GM18873 (cell line): Measurements from ENCODE around the gene EIF4B.

Experiments
- ATAC-seq: cut with Tn5 transposase; IDR thresholded peaks from one replicate; pipeline ENCODE4 v1.9.1; 2021; ENCODE audit warnings: mild to moderate bottlenecking, moderate library complexity, moderate number of reproducible peaks; ENCODE audit not compliant: unreplicated experiment, low FRiP score

Gene EIF4B

GRCh38 chr12:53044052-53044581, 37.9 kb downstream of the EIF4B start:
- ATAC-seq: no peak

- no peak for ATAC-seq
Observed at GRCh38 chr12:53044896-53045695, 38.8 kb downstream of the EIF4B start.

- ATAC-seq: no peak
Observed at GRCh38 chr12:53045696-53046045, 39.4 kb downstream of the EIF4B start.

GRCh38 chr12:53046655-53047220, 40.5 kb downstream of the EIF4B start:
- ATAC-seq: no peak

- no peak for ATAC-seq
Observed at GRCh38 chr12:53047221-53048032, 41.2 kb downstream of the EIF4B start.

DNA sequence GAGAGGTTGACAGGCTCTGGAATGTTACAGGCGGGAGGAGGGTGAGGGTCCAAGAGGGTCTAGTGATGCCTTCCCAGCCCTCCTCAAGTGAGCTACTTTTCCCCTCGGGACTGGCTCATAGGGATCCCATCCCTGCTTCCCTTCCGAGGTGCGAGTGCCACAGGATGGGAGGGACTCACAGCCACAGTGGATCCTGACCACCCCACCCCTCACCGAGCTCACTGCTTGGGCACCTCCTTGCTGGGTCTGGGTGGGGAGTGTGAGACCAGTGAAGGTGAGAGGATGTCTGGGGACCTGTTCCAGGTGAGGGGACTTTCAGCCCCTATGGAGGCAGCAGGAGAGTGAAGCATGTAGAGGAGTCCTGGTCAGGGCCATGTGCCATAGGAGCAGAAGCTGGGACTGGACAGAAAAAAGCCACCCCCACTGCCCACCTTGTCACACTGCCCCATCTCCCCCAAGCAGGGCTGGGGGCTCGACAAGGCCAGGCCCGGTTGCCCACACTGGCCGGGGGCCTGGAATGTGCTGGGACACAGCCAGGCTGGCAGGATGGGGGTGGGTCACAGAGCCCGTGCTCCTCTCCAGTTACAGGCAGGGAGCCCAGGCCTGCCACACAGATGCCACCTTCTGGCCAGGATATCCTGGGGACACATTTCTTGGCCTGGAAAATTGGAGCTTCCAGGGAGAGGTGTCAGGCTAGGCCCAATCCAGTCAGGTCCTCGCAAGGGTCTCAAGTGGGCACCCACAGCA, 42.0 kb downstream of the EIF4B start:
- ATAC-seq: no peak

- ATAC-seq: no peak
Observed at GRCh38 chr12:53048780-53049401, 42.6 kb downstream of the EIF4B start.

DNA sequence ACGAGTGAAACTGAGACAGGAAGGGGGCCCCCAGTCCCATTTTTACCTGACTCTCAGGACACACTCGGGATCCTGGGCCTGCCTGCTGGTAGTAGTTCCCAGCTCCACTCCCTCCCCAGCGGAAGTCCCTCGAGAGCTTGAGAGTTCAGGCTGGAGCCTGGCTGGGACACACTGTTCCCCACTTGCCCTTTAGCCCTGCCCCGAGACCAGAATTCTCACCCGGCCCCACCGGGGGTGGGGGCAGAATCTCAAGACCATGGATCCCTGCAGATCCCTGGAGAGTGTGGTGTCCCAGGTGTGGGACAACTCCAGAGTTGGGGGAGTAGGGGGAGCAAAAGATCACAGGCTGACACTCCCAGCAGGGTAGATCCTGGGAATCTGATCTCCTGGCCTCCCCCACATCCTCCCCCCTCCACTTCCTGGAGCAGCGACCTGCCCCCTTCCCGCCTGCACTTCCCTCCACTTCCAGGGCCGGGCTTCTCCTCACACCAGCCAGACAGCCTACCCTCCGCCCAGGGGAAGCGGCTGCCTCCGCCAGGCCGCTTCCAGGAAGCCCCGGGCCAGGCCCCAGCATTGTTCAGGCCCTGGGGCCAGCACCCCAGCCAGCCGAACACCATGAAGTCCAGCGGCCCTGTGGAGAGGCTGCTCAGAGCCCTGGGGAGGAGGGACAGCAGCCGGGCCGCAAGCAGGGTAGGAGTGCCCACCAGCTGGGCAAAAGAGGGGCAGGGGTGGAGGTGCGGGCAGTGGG, 43.5 kb downstream of the EIF4B start, which contains the start of gene TNS2:
Gene TNS2 (plus strand): TSS at position 495 of the 748 bp plus-strand sequence. CDS start 121 bp downstream, at position 616.
- no peak for ATAC-seq

DNA sequence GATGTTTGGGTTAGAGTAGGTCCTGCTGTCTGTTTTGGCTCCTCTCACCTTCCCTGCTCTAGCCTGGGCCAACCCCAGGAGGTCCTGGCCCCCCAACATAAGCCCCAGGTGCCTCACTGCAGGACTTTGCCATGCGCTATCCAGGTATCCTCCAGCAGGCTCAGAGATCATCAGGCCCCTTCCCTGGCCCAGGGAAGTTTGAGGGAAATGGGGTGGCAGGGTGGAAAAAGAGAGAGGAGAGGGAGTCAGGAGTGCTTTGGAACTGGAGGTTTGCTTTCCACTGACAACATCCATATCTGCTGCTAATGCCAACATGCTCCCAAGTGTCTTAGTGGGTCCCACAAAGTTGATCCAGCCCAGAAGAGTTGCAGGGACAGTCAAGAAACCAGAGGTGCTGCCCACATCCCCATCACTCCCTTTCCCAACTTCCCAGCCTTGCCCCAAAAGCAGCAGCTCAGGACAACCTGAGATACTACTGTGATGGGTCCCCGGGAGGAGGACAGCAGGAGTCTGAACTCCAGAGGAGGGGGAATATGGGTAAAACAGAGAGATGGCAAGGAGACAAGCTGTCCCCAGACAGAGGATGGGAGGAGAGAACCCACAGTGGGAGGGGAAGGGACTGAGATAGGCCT, 44.3 kb downstream of the EIF4B start:
- ATAC-seq: no peak

GRCh38 chr12:53051058-53051880, 45.0 kb downstream of the EIF4B start:
- no peak for ATAC-seq

GRCh38 chr12:53051881-53052412, 45.7 kb downstream of the EIF4B start:
- ATAC-seq: no peak

GRCh38 chr12:53052419-53053217, 46.4 kb downstream of the EIF4B start:
- no peak for ATAC-seq

DNA sequence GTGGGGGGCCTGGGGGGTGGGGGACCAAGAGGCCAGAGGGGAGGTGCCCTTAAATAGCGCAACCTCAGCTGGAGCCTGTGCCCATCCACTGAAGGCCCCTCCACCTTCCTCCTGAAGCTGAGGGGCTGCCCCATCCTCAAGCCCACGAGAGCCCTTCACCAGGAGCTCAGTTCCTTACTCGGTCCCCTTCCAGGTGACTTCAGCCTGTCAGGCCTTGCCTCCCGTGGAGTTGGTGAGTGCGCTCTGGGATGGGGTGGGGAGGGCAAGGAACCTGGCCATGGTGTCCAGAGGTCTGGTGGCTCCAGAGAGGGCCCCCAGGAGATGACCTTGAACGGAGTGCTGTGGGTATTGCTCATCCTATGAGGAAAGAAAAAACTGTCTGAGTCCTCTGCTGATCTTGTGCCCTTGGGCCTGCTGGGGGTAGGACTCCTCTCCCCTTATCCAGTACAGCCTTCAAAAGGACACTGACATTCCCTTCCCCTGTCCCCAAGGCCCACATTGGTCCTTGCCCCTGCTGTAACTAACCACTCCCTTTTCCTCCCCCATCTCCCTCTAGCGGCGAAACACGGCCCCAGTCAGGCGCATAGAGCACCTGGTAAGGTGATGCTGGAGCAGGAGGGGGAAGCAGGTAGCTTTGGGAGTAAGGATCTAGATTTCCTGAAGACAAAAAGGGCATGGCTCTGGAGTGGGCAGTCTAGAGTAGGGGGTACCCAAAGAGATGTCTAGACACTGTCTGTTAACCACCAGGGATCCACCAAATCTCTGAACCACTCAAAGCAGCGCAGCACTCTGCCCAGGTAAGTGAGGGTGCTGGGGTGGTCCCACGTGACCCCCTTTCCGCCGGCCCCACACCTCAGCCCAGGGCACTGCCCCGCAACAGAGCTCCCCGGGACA, 47.2 kb downstream of the EIF4B start:
- ATAC-seq: no peak

DNA sequence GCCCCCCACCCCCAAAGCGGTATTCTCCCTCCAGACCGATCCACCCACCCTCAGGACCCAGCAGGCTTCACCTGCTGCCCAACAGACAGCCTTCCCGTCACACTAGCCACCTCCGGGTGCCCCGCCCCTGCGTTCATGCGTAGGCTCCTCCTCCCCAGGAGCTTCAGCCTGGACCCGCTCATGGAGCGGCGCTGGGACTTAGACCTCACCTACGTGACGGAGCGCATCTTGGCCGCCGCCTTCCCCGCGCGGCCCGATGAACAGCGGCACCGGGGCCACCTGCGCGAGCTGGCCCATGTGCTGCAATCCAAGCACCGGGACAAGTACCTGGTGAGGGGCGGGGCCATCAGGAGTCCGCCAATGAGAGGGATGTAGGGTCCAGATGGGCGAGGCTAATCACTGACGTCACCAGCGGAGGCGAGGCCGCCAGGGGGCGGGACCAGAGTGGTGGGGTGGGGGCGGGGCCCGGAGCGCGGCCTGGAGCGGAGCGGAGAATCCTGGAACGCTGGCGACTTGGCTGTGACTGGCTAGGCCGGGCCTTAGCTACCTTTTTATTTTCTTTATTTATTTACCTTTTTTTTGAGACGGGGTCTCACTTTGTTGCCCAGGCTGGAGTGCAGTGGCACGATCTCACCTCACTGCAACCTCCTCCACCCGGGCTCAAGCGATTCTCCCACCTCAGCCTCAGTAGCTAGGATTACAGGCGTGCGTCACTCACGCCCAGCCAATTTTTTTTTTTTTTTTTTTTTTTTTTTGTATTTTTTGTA, 48.0 kb downstream of the EIF4B start:
- ATAC-seq: peak; percentile 80
